K562 (cell line): ENCODE results near the gene AIG1. TPM values are rescaled to one million over a fixed set of nuclear protein-coding genes. Genes with fewer than 3 reads are reported as not detected.

ENCODE experiments used
- CBX5 ChIP-seq: IDR thresholded peaks from 2 replicates; pipeline ENCODE4 v1.6.1; 2014; ENCODE audit warnings: low read depth, borderline replicate concordance
- FOXJ3 ChIP-seq: sonication (generic); formaldehyde crosslinking; IDR thresholded peaks from 2 replicates; pipeline ENCODE4 v1.4.0; 2020; ENCODE audit warnings: mild to moderate bottlenecking, missing genetic modification reagents
- KDM2B ChIP-seq: fragments of 250-450 bp; sonication (Bioruptor Pico); IDR thresholded peaks from 2 replicates; pipeline ENCODE4 v1.8.0; 2021; ENCODE audit warnings: mild to moderate bottlenecking, moderate library complexity
- MAZ ChIP-seq, 2 experiments: fragments of 450-650 bp in 1 of 2; sonication (generic) in 1 of 2; formaldehyde crosslinking; IDR thresholded peaks in 1 of 2; conservative IDR thresholded peaks in 1 of 2; 2 replicates each; pipeline versions ENCODE4 v1.4.0 to v1.5.0; 2020; ENCODE audit warnings: mild to moderate bottlenecking in 1 of 2, missing genetic modification reagents in 1 of 2
- SUPT5H ChIP-seq: fragments of 450-650 bp; IDR thresholded peaks from 2 replicates; pipeline ENCODE4 v1.6.1; 2016
- ZNF316 ChIP-seq: fragments of 450-650 bp; IDR thresholded peaks from 2 replicates; pipeline ENCODE4 v1.6.1; 2016
- ZNF384 ChIP-seq: IDR thresholded peaks from 2 replicates; pipeline ENCODE4 v1.6.1; 2012; ENCODE audit warnings: low read depth, low read length, improper control_type of control experiment
- polyA plus RNA-seq, 8 experiments: library from polyadenylated mRNA; depleted of rRNA in 4 of 8; stranded (reverse) in 5 of 8; unstranded in 3 of 8; fragments of >200 nt; fragmentation: Nextera tagmentation in 2 of 8; fragmentation: Illumina TruSeq in 1 of 8; extraction: Ambion mirVana in 2 of 8; extraction: Trizol in 1 of 8; gene quantifications; 2 replicates each; pipeline versions ENCODE4 v1.2.1 to v1.2.3, GENCODE V29; 2011 to 2014; ENCODE audit warnings: inconsistent platforms in 1 of 8, missing spikeins in 1 of 8
- total RNA-seq, 7 experiments: library from RNA; depleted of rRNA in 6 of 7; stranded (reverse); fragments of >200 nt in 6 of 7; fragmentation: Illumina TruSeq in 2 of 7; extraction: Trizol in 2 of 7; gene quantifications; 2 replicates each; pipeline versions ENCODE4 v1.2.1 to v1.2.3, GENCODE V29; 2011 to 2021; ENCODE audit warnings: low replicate concordance in 1 of 7
- TF ChIP-seq, protein P1 (sequence below), 2 experiments: fragments of 450-650 bp in 1 of 2; sonication (generic) in 1 of 2; formaldehyde crosslinking in 1 of 2; IDR thresholded peaks; 2 replicates each; pipeline versions ENCODE4 v1.7.1 to v1.9.0; 2016 to 2022; ENCODE audit warnings: inconsistent platforms in 1 of 2, mild to moderate bottlenecking in 1 of 2, missing genetic modification reagents in 1 of 2

AIG1 gene
- total and polyA plus RNA-seq, 9 of the 15 experiments (the other 6 are each of a cell fraction or from before 2014, with no cell fraction given), result 74.8 to 333 (median 127) TPM

DNA sequence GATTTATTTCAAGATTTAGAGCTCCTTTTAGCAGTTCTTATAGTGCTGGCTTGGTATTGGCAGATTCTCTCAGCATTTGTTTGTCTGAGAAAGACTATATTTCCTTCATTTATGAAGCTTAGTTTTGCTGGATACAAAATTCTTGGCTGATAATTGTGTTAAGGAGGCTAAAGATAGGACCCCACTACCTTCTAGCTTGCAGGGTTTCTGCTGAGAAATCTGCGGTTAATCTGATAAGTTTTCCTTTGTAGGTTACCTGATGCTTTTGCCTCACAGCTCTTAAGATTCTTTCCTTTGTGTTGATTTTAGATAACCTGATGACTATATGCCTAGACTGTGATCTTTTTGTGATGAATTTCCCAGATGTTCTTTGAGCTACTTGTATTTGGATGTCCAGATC, 114.3 kb downstream of the AIG1 start (continued):
- TF ChIP-seq, protein P1, sequence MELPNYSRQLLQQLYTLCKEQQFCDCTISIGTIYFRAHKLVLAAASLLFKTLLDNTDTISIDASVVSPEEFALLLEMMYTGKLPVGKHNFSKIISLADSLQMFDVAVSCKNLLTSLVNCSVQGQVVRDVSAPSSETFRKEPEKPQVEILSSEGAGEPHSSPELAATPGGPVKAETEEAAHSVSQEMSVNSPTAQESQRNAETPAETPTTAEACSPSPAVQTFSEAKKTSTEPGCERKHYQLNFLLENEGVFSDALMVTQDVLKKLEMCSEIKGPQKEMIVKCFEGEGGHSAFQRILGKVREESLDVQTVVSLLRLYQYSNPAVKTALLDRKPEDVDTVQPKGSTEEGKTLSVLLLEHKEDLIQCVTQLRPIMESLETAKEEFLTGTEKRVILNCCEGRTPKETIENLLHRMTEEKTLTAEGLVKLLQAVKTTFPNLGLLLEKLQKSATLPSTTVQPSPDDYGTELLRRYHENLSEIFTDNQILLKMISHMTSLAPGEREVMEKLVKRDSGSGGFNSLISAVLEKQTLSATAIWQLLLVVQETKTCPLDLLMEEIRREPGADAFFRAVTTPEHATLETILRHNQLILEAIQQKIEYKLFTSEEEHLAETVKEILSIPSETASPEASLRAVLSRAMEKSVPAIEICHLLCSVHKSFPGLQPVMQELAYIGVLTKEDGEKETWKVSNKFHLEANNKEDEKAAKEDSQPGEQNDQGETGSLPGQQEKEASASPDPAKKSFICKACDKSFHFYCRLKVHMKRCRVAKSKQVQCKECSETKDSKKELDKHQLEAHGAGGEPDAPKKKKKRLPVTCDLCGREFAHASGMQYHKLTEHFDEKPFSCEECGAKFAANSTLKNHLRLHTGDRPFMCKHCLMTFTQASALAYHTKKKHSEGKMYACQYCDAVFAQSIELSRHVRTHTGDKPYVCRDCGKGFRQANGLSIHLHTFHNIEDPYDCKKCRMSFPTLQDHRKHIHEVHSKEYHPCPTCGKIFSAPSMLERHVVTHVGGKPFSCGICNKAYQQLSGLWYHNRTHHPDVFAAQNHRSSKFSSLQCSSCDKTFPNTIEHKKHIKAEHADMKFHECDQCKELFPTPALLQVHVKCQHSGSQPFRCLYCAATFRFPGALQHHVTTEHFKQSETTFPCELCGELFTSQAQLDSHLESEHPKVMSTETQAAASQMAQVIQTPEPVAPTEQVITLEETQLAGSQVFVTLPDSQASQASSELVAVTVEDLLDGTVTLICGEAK (IDR thresholded peaks at IDR 0.05), result no peak
- TF ChIP-seq, protein P1 (CRISPR knock-in tag; IDR thresholded peaks at IDR 0.05), result no peak
- TF ChIP-seq KDM2B (CRISPR knock-in tag), result no peak
- TF ChIP-seq ZNF384, result no peak
- no peak for TF ChIP-seq FOXJ3 (CRISPR knock-in tag)
- 0 out of 2 replicates have a peak, but pooled peaks have one; percentile 30 for TF ChIP-seq CBX5
- TF ChIP-seq MAZ (CRISPR knock-in tag; conservative IDR thresholded peaks at IDR 0.05 in 1 of 2, IDR thresholded peaks at IDR 0.05 in 1 of 2), result no peak
- TF ChIP-seq SUPT5H, result no peak
- no peak for TF ChIP-seq ZNF316
